Measurements from ENCODE around the gene ZNF283. TPM values are rescaled to one million over a fixed set of nuclear protein-coding genes. Genes with fewer than 3 reads are reported as not detected.

ZNF283 gene
- total RNA-seq: 1 to 10 TPM; 4.5 to 6.5 TPM

- Histone ChIP-seq H3K4me3 (peak within 1 kb of the TSS; percentile 75 to 78), H3K9me3 (no peaks in the 10 kb centered on the region), H3K27me3 (peaks cover 0 to 3% of the 10 kb centered on the region in 2 donors), H3K27ac (peak within 1 kb of the TSS; percentile 79 to 86), H3K4me1 (peaks cover 0 to 5% of the 10 kb centered on the region in 2 donors), H3K36me3 (peaks cover 28% of the 10 kb centered on the region)
- DNase-seq (ENCODE audit: low spot score): peak; percentile 88
- TF ChIP-seq CTCF (IDR thresholded peaks at IDR 0.05): peak in 1 of 2 donors; percentile 18
These were observed at the start of gene ZNF283 for GRCh38 chr19:43826787-43827754. ZNF283 (plus strand) TSS chr19:43827321; CDS start chr19:43833505, 6,184 bp downstream.

- no peaks in the 10 kb centered on the region for H3K27me3 ChIP-seq
- no peaks in the 10 kb centered on the region for H3K36me3 ChIP-seq
- no peak overlapping the region for H3K27ac ChIP-seq
- H3K9me3 ChIP-seq: no peaks in the 10 kb centered on the region
- no peak for DNase-seq (ENCODE audit: low spot score)
- TF ChIP-seq CTCF (IDR thresholded peaks at IDR 0.05): no peak
- H3K4me3 ChIP-seq: no peak overlapping the region
- peaks cover 0 to 17% of the 10 kb centered on the region in 2 donors for H3K4me1 ChIP-seq
These were observed 48.5 kb upstream of the ZNF283 start for GRCh38 chr19:43778651-43779050.

DNA sequence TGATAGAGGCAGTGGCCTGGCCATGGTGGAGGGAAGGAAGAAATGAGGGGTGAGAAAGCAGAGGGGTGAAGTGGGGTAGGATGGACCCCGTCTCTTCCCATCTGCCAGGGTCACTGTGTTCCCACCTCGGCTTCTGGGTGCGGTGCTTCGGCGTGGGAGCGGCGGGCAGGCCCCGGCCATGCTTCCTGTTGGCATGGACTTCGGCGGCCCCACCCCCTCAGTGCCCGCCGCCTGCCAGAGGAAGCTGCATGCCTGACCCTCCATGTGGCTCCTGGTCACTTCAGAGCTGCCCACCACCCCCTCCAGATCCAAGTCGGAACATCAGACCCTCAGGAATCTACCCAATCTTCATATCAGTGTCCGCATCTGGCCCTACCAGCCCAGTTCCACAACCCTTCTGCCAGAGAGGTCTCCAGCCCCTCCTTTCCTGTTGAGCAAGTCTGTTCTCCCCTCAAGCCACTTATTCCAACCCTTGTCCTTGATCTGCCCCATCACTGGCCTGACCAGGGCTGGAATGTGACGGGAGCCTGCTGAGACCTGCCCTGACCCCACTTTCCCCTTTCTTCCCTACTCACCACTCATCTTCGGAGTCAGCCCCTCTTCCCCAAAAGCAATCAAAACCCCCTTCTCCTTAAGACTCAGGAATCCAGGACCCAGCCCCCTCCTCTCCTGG is 47.8 kb upstream of the ZNF283 start:
- no peaks in the 10 kb centered on the region for H3K9me3 ChIP-seq
- DNase-seq (ENCODE audit: low spot score): no peak
- H3K27me3 ChIP-seq: no peaks in the 10 kb centered on the region
- TF ChIP-seq CTCF (IDR thresholded peaks at IDR 0.05): no peak
- H3K27ac ChIP-seq: peak overlapping the region in 1 of 2 donors; percentile 11
- no peaks in the 10 kb centered on the region for H3K36me3 ChIP-seq
- H3K4me3 ChIP-seq: no peak overlapping the region
- peaks cover 0 to 11% of the 10 kb centered on the region in 2 donors for H3K4me1 ChIP-seq

GRCh38 chr19:43779820-43780219 is 47.3 kb upstream of the ZNF283 start:
- no peak overlapping the region for H3K4me3 ChIP-seq
- no peak for DNase-seq (ENCODE audit: low spot score)

More at GRCh38 chr19:43779820-43780219, 47.3 kb upstream of the ZNF283 start:
- no peaks in the 10 kb centered on the region for H3K36me3 ChIP-seq
- no peaks in the 10 kb centered on the region for H3K9me3 ChIP-seq
- H3K27me3 ChIP-seq: no peaks in the 10 kb centered on the region
- peaks cover 0 to 8% of the 10 kb centered on the region in 2 donors for H3K4me1 ChIP-seq
- H3K27ac ChIP-seq: peak overlapping the region in 1 of 2 donors; percentile 11
- TF ChIP-seq CTCF (IDR thresholded peaks at IDR 0.05): no peak
